Liver (tissue), 9 donors: ENCODE data around the gene SLC16A10. TPM values are rescaled to one million over a fixed set of nuclear protein-coding genes. Genes with fewer than 3 reads are reported as not detected.

Source experiments
- DNase-seq: peaks from one replicate; pipeline ENCODE4 v3.0.0-alpha.2; 2017; ENCODE audit warnings: low spot score
- H3K27ac ChIP-seq, 2 donors: one replicate each; pipeline ENCODE4 v1.7.0; 2013; ENCODE audit warnings: inconsistent platforms in 2 of 2, low read length in 2 of 2, control low read depth in 1 of 2, low read depth in 1 of 2, mild to moderate bottlenecking in 1 of 2
- H3K27me3 ChIP-seq, 4 donors: one replicate each; pipeline versions ENCODE4 v1.6.1 to v1.7.0; 2013; ENCODE audit warnings: low read length in 3 of 4, inconsistent platforms in 1 of 4, mild to moderate bottlenecking in 1 of 4, moderate library complexity in 1 of 4; ENCODE audit not compliant: control insufficient read depth in 4 of 4, insufficient read depth in 4 of 4
- H3K36me3 ChIP-seq, 4 donors: one replicate each; pipeline versions ENCODE4 v1.6.1 to v1.7.0; 2013; ENCODE audit warnings: low read length in 3 of 4, mild to moderate bottlenecking in 3 of 4, low read depth in 1 of 4, moderate library complexity in 1 of 4; ENCODE audit not compliant: control insufficient read depth in 4 of 4, insufficient read depth in 3 of 4
- H3K4me1 ChIP-seq, 4 donors: one replicate each; pipeline versions ENCODE4 v1.6.1 to v1.7.0; 2013; ENCODE audit warnings: low read length in 3 of 4, mild to moderate bottlenecking in 3 of 4, moderate library complexity in 1 of 4; ENCODE audit not compliant: control insufficient read depth in 4 of 4, insufficient read depth in 4 of 4
- H3K4me3 ChIP-seq, 3 donors: one replicate each; pipeline versions ENCODE4 v1.6.1 to v1.7.0; 2013; ENCODE audit warnings: low read length in 3 of 3, control low read depth in 1 of 3, low read depth in 1 of 3, mild to moderate bottlenecking in 1 of 3
- H3K9ac ChIP-seq, 2 donors: one replicate each; pipeline ENCODE4 v1.7.0; 2013; ENCODE audit warnings: low read length in 2 of 2, mild to moderate bottlenecking in 2 of 2, moderate library complexity in 2 of 2, control low read depth in 1 of 2, low read depth in 1 of 2
- H3K9me3 ChIP-seq, 4 donors: one replicate each; pipeline versions ENCODE4 v1.6.1 to v1.7.0; 2013; ENCODE audit warnings: low read length in 3 of 4; ENCODE audit not compliant: control insufficient read depth in 4 of 4
- EGR1 ChIP-seq, 2 donors: IDR thresholded peaks; 2 replicates each; pipeline ENCODE4 v1.6.1; 2016 to 2018; ENCODE audit warnings: antibody characterized with exemption in 2 of 2, low read depth in 2 of 2
- FOXA1 ChIP-seq: IDR thresholded peaks from 2 replicates; pipeline ENCODE4 v1.6.1; 2016; ENCODE audit warnings: antibody characterized with exemption
- FOXA2 ChIP-seq: IDR thresholded peaks from 2 replicates; pipeline ENCODE4 v1.6.1; 2016; ENCODE audit warnings: antibody characterized with exemption
- GABPA ChIP-seq, 2 donors: IDR thresholded peaks in 1 of 2; conservative IDR thresholded peaks in 1 of 2; 2 replicates each; pipeline ENCODE4 v1.6.1; 2016; ENCODE audit warnings: antibody characterized with exemption in 2 of 2, mild to moderate bottlenecking in 1 of 2, moderate library complexity in 1 of 2
- HNF4G ChIP-seq: IDR thresholded peaks from 2 replicates; pipeline ENCODE4 v1.6.1; 2016; ENCODE audit warnings: antibody characterized with exemption
- JUND ChIP-seq, 2 donors: IDR thresholded peaks; 2 replicates each; pipeline ENCODE4 v1.6.1; 2016; ENCODE audit warnings: antibody characterized with exemption in 2 of 2
- NR2F2 ChIP-seq: IDR thresholded peaks from 2 replicates; pipeline ENCODE4 v1.6.1; 2016; ENCODE audit warnings: antibody characterized with exemption
- RAD21 ChIP-seq, 2 donors: IDR thresholded peaks; 2 replicates each; pipeline ENCODE4 v1.6.1; 2016; ENCODE audit warnings: antibody characterized with exemption in 2 of 2, mild to moderate bottlenecking in 2 of 2
- RXRA ChIP-seq, 2 donors: IDR thresholded peaks; 2 replicates each; pipeline ENCODE4 v1.6.1; 2017 to 2018; ENCODE audit warnings: antibody characterized with exemption in 2 of 2, mild to moderate bottlenecking in 1 of 2
- SP1 ChIP-seq: IDR thresholded peaks from 2 replicates; pipeline ENCODE4 v1.6.1; 2018; ENCODE audit warnings: antibody characterized with exemption, mild to moderate bottlenecking
- TAF1 ChIP-seq: conservative IDR thresholded peaks from 2 replicates; pipeline ENCODE4 v1.6.1; 2016; ENCODE audit warnings: antibody characterized with exemption, mild to moderate bottlenecking
- YY1 ChIP-seq: IDR thresholded peaks from 2 replicates; pipeline ENCODE4 v1.6.1; 2016; ENCODE audit warnings: antibody characterized with exemption, mild to moderate bottlenecking
- WGBS: extraction: QIAGEN DNeasy Blood & Tissue Kit; methylation state at CpG from one replicate; pipeline ENCODE4 v1.1.7; 2013; 5-methylcytosine and 5-hydroxymethylcytosine counted together
- polyA plus RNA-seq, 2 donors: library from polyadenylated mRNA; stranded (reverse) in 1 of 2; unstranded in 1 of 2; fragments of 200-250 nt in 1 of 2; fragments of >200 nt in 1 of 2; fragmentation: Nextera tagmentation in 1 of 2; extraction: Ambion mirVana in 1 of 2; gene quantifications; one replicate each; pipeline versions ENCODE4 v1.2.1 to v1.2.3, GENCODE V29; 2013 to 2015
- total RNA-seq, 2 donors: library from RNA; depleted of rRNA; stranded (reverse); fragments of >200 nt; gene quantifications; one replicate each; pipeline ENCODE4 v1.2.3, GENCODE V29; 2014
- TF ChIP-seq, protein P1 (sequence below): IDR thresholded peaks from 2 replicates; pipeline ENCODE4 v1.6.1; 2016; ENCODE audit warnings: antibody characterized with exemption
- TF ChIP-seq, protein P2 (sequence below): IDR thresholded peaks from 2 replicates; pipeline ENCODE4 v1.6.1; 2016; ENCODE audit warnings: antibody characterized with exemption, mild to moderate bottlenecking
- TF ChIP-seq, protein P3 (sequence below): fragments of 150-350 bp; IDR thresholded peaks from 2 replicates; pipeline ENCODE4 v1.5.1; 2017; ENCODE audit warnings: improper control_type of control experiment, low read depth, low read length; ENCODE audit not compliant: missing input control
- TF ChIP-seq, protein P4 (sequence below): IDR thresholded peaks from 2 replicates; pipeline ENCODE4 v1.6.1; 2016; ENCODE audit warnings: antibody characterized with exemption
- TF ChIP-seq, protein P5 (sequence below): IDR thresholded peaks from 2 replicates; pipeline ENCODE4 v1.6.1; 2016; ENCODE audit warnings: antibody characterized with exemption
- donor health status: healthy.
- donor health status: healthy.
- donor health status: healthy.
- donor health status: healthy.
- donor health status: healthy.

Gene SLC16A10
- total and polyA plus RNA-seq, 4 donors: 1.8 to 16.7 (median 8.4) TPM

DNA sequence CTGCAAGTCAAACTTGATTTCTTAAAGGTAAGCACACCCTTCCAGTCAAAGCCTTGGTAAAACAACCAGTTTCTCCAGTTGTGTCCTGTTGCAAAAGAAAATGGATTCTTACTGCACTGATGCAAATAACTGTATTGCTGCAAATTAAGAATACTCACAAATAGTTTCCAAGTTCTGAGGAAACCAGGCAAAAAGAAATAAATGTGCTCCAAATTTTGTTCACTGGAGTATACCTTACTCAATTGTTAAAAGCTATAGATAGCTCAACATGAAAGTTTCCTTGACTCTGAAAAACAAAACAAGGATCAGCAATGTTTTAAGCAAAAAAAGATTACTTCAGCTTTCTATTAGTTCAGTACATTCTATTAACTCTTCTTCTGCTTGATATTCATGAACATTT is 75.2 kb downstream of the SLC16A10 start:
- Histone ChIP-seq H3K9ac (no peak overlapping the region), H3K9me3 (no peaks in the 10 kb centered on the region), H3K27me3 (no peaks in the 10 kb centered on the region), H3K27ac (no peak overlapping the region), H3K4me1 (peaks cover 0 to 6% (median 2%) of the 10 kb centered on the region in 4 donors), H3K36me3 (no peaks in the 10 kb centered on the region), H3K4me3 (no peak overlapping the region)
- DNase-seq: no peak
- TF ChIP-seq, protein P1, sequence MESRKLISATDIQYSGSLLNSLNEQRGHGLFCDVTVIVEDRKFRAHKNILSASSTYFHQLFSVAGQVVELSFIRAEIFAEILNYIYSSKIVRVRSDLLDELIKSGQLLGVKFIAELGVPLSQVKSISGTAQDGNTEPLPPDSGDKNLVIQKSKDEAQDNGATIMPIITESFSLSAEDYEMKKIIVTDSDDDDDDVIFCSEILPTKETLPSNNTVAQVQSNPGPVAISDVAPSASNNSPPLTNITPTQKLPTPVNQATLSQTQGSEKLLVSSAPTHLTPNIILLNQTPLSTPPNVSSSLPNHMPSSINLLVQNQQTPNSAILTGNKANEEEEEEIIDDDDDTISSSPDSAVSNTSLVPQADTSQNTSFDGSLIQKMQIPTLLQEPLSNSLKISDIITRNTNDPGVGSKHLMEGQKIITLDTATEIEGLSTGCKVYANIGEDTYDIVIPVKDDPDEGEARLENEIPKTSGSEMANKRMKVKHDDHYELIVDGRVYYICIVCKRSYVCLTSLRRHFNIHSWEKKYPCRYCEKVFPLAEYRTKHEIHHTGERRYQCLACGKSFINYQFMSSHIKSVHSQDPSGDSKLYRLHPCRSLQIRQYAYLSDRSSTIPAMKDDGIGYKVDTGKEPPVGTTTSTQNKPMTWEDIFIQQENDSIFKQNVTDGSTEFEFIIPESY: no peak
- TF ChIP-seq, protein P2, sequence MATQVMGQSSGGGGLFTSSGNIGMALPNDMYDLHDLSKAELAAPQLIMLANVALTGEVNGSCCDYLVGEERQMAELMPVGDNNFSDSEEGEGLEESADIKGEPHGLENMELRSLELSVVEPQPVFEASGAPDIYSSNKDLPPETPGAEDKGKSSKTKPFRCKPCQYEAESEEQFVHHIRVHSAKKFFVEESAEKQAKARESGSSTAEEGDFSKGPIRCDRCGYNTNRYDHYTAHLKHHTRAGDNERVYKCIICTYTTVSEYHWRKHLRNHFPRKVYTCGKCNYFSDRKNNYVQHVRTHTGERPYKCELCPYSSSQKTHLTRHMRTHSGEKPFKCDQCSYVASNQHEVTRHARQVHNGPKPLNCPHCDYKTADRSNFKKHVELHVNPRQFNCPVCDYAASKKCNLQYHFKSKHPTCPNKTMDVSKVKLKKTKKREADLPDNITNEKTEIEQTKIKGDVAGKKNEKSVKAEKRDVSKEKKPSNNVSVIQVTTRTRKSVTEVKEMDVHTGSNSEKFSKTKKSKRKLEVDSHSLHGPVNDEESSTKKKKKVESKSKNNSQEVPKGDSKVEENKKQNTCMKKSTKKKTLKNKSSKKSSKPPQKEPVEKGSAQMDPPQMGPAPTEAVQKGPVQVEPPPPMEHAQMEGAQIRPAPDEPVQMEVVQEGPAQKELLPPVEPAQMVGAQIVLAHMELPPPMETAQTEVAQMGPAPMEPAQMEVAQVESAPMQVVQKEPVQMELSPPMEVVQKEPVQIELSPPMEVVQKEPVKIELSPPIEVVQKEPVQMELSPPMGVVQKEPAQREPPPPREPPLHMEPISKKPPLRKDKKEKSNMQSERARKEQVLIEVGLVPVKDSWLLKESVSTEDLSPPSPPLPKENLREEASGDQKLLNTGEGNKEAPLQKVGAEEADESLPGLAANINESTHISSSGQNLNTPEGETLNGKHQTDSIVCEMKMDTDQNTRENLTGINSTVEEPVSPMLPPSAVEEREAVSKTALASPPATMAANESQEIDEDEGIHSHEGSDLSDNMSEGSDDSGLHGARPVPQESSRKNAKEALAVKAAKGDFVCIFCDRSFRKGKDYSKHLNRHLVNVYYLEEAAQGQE: no peak
- no peak for TF ChIP-seq FOXA1
- TF ChIP-seq JUND (IDR thresholded peaks at IDR 0.05): no peak
- no peak for TF ChIP-seq SP1
- no peak for TF ChIP-seq NR2F2

DNA sequence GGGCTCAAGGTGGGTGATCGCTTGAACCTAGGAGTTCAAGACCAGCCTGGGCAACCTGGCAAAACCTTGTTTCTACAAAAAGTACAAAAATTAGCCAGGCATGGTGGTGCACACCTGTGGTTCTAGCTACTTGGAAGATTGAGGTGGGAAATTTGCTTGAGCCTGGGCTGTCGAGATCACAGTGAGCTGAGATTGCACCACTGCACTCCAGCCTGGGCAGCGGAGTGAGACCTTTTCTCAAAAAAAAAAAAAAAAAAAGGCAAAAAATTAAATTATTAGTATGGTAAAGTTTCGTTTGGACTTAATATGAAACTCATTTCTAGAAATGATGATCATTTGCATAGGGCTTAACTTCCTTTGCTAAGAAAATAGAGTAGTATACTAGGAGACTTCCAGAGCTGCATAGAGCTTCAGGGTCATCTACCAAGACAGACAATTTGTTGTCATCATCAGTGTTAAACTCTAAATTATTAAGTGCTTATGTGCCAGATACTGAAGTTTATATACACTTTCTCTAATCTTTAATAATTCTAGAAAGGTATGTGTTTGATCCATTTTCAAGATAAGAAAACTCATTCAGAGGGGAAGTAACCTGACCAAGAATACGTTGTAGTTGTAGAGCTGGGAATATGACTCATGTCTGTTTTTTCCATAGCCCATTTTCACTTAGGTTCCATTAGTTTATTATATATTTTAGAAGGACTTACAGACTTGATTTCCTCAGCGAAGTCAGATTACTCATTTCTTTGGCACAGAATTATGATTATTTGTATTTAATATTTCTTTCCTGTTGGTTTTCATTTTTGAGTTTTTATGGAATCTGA is 84.5 kb downstream of the SLC16A10 start:
- no peaks in the 10 kb centered on the region for H3K9me3 ChIP-seq
- no peak for DNase-seq
- H3K4me1 ChIP-seq: peaks cover 0 to 15% (median 10%) of the 10 kb centered on the region in 4 donors
- no peaks in the 10 kb centered on the region for H3K27me3 ChIP-seq
- H3K36me3 ChIP-seq: no peaks in the 10 kb centered on the region
- H3K4me3 ChIP-seq: no peak overlapping the region
- H3K9ac ChIP-seq: no peak overlapping the region
- H3K27ac ChIP-seq: no peak overlapping the region
- WGBS: 93% methylated on average over 6 of the region's 6 CpGs
- TF ChIP-seq GABPA (IDR thresholded peaks at IDR 0.05 in 1 of 2, conservative IDR thresholded peaks at IDR 0.05 in 1 of 2) (no peak), TAF1 (no peak), JUND (IDR thresholded peaks at IDR 0.05) (no peak), EGR1 (IDR thresholded peaks at IDR 0.05; ENCODE audit: low read depth in 2 of 2) (no peak), RAD21 (IDR thresholded peaks at IDR 0.05) (no peak), SP1 (no peak), FOXA2 (no peak), NR2F2 (no peak), FOXA1 (no peak), HNF4G (no peak), YY1 (no peak), RXRA (IDR thresholded peaks at IDR 0.05) (no peak)
- TF ChIP-seq, protein P2: no peak
- TF ChIP-seq, protein P3, sequence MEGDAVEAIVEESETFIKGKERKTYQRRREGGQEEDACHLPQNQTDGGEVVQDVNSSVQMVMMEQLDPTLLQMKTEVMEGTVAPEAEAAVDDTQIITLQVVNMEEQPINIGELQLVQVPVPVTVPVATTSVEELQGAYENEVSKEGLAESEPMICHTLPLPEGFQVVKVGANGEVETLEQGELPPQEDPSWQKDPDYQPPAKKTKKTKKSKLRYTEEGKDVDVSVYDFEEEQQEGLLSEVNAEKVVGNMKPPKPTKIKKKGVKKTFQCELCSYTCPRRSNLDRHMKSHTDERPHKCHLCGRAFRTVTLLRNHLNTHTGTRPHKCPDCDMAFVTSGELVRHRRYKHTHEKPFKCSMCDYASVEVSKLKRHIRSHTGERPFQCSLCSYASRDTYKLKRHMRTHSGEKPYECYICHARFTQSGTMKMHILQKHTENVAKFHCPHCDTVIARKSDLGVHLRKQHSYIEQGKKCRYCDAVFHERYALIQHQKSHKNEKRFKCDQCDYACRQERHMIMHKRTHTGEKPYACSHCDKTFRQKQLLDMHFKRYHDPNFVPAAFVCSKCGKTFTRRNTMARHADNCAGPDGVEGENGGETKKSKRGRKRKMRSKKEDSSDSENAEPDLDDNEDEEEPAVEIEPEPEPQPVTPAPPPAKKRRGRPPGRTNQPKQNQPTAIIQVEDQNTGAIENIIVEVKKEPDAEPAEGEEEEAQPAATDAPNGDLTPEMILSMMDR: no peak
- TF ChIP-seq, protein P1: no peak
- TF ChIP-seq, protein P4, sequence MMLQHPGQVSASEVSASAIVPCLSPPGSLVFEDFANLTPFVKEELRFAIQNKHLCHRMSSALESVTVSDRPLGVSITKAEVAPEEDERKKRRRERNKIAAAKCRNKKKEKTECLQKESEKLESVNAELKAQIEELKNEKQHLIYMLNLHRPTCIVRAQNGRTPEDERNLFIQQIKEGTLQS: no peak
- TF ChIP-seq, protein P5, sequence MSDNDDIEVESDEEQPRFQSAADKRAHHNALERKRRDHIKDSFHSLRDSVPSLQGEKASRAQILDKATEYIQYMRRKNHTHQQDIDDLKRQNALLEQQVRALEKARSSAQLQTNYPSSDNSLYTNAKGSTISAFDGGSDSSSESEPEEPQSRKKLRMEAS: no peak
